SK-N-MC (cell line): ENCODE results near the gene ARPC1A.

ENCODE experiments used
- EZH2 ChIP-seq: fragments of 200-600 bp; sonication (generic); IDR thresholded peaks from one replicate; pipeline ENCODE4 v1.6.1; 2017; ENCODE audit warnings: antibody characterized with exemption
- FOXP2 ChIP-seq: optimal IDR thresholded peaks from 2 replicates; pipeline ENCODE3; 2011; ENCODE audit warnings: mild to moderate bottlenecking, moderate library complexity; ENCODE audit not compliant: insufficient read depth; ENCODE audit errors: extremely low read length, control extremely low read depth
- POLR2AphosphoS5 ChIP-seq: IDR thresholded peaks from 2 replicates; pipeline ENCODE4 v1.6.1; 2012; ENCODE audit warnings: mild to moderate bottlenecking, low read depth, low read length, borderline replicate concordance

DNA sequence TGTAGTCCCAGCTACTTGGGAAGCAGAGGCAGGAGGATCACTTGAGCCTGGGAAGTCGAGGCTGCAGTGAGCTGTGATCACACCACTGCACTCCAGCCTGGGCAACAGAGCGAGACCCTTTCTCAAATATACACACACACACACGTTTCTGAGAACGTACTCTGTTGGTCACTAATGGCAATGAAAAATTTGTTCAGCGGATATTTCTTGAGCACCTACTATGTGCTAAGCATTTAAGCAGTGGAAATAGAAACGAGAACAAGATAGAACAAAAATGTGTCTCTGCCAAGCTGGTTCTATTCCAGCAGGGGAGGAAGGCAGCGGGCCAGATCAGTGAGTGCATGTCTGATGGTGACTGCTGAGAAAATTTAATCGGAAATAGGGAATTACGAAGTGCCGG lies 57.5 kb downstream of the ARPC1A start:
- TF ChIP-seq EZH2 (no peak), POLR2AphosphoS5 (no peak), FOXP2 (no peak)
